Activated CD4-positive, alpha-beta T cell treated with anti-CD3 and anti-CD28 coated beads for 36 hours (primary cell): Measurements from ENCODE around the gene KCNJ8. TPM values are rescaled to one million over a fixed set of nuclear protein-coding genes. Genes with fewer than 3 reads are reported as not detected.
"Not testable (repeated sequence)": the region's sequence is repeated elsewhere in the genome, so short reads cannot be mapped to it uniquely, and the experiment has no call there.

ENCODE experiments used
- ATAC-seq: fragments of 200-7000 bp; cut with Tn5 transposase; one replicate; pipeline ENCODE4 v1.10.0; 2021; ENCODE audit warnings: mild to moderate bottlenecking, moderate library complexity
- CTCF ChIA-PET: fragments of 350-600 bp; sonication (Branson Sonifier 250); formaldehyde crosslinking; loops from one replicate; lab custom pipeline; 2021; ENCODE audit warnings: antibody characterized with exemption; lab: Charles Lee
- POLR2A ChIA-PET: fragments of 350-600 bp; sonication (Branson Sonifier 250); formaldehyde crosslinking; loops from one replicate; lab custom pipeline; 2021; ENCODE audit warnings: antibody characterized with exemption, inconsistent platforms; lab: Charles Lee
- DNase-seq: peaks from one replicate; pipeline ENCODE4 v3.0.0-alpha.2; 2020
- H3K27ac Mint-ChIP-seq: one replicate; pipeline ENCODE4 v1.8.0; 2021; ENCODE audit warnings: mixed read lengths
- H3K27me3 Mint-ChIP-seq: one replicate; pipeline ENCODE4 v1.8.0; 2021; ENCODE audit warnings: mixed read lengths
- H3K36me3 Mint-ChIP-seq: one replicate; pipeline ENCODE4 v1.8.0; 2021; ENCODE audit warnings: low read depth, mixed read lengths
- H3K4me1 Mint-ChIP-seq: one replicate; pipeline ENCODE4 v1.8.0; 2021; ENCODE audit warnings: mixed read lengths
- H3K4me3 Mint-ChIP-seq: one replicate; pipeline ENCODE4 v1.8.0; 2021; ENCODE audit warnings: mild to moderate bottlenecking, moderate library complexity, mixed read lengths
- H3K9me3 Mint-ChIP-seq: one replicate; pipeline ENCODE4 v1.8.0; 2021; ENCODE audit warnings: low read depth, mixed read lengths
- intact Hi-C, 2 experiments: fragments of 100-400 bp; cut with DNase I in 1 of 2; cut with micrococcal nuclease in 1 of 2; formaldehyde crosslinking; loops; one replicate each; pipeline versions ENCODE4 v1.14.2 to v1.15.1; 2022 to 2024; cut with DNase I, micrococcal nuclease
- total RNA-seq, 2 experiments: library from RNA; stranded (reverse); gene quantifications; one replicate each; pipeline ENCODE4 v1.2.3, GENCODE V29; 2021

KCNJ8 gene
- total RNA-seq, 2 experiments from 2014 or later: not detected

- CTCF ChIA-PET: no interaction called here
- intact Hi-C loops: no loop called here
- H3K9me3 Mint-ChIP-seq: peaks cover 3% of the 10 kb centered on the region
- H3K36me3 Mint-ChIP-seq: no peaks in the 10 kb centered on the region
- no peak overlapping the region for H3K4me3 Mint-ChIP-seq
- POLR2A ChIA-PET: no interaction called here
- ATAC-seq: no peak
- H3K4me1 Mint-ChIP-seq: no peaks in the 10 kb centered on the region
- H3K27ac Mint-ChIP-seq: no peak overlapping the region
- H3K27me3 Mint-ChIP-seq: no peaks in the 10 kb centered on the region
- no peak for DNase-seq
Observed at GRCh38 chr12:21809100-21809499, 34.6 kb upstream of the KCNJ8 start.

DNA sequence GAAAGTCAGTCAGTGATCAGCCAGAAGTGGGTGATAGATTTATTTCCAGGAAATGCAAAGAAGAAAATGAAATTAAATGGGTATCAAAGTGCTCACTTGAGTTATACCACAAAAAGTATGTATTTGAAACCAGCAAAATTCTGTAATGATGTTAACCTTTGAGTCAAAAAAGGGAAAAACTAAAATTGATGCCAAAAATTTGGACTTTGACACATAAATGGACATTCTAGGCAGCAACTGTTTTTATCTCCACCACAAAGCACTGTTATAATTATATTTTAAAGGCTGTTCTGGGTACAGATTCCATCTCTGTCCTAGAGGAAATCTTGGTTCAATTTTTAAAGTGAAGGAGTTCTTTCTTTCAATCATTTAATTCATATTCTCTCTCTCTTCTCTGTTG, 31.7 kb upstream of the KCNJ8 start:
- Mint-ChIP-seq H3K4me1 (no peaks in the 10 kb centered on the region), H3K9me3 (peaks cover 3% of the 10 kb centered on the region), H3K4me3 (no peak overlapping the region), H3K36me3 (no peaks in the 10 kb centered on the region), H3K27me3 (peaks cover 2% of the 10 kb centered on the region), H3K27ac (no peak overlapping the region)
- POLR2A ChIA-PET: no interaction called here
- intact Hi-C loops: no loop called here
- DNase-seq: no peak
- ATAC-seq: no peak
- CTCF ChIA-PET: no interaction called here

- intact Hi-C loops: no loop called here
- ATAC-seq (no peak), DNase-seq (no peak)
- ChIA-PET CTCF (interaction anchor here (0.8 to 1.4 kb wide), 2 partner anchors 102 to 104 kb away, joined by 3 read pairs; no protein-coding TSS in a partner anchor), POLR2A (no interaction called here)
- H3K27me3 Mint-ChIP-seq: peaks cover 2% of the 10 kb centered on the region
- H3K4me1 Mint-ChIP-seq: no peaks in the 10 kb centered on the region
- H3K4me3 Mint-ChIP-seq: no peak overlapping the region
- H3K9me3 Mint-ChIP-seq: no peaks in the 10 kb centered on the region
- no peak overlapping the region for H3K27ac Mint-ChIP-seq
- no peaks in the 10 kb centered on the region for H3K36me3 Mint-ChIP-seq
Observed at GRCh38 chr12:21801522-21802288, 27.2 kb upstream of the KCNJ8 start.

DNA sequence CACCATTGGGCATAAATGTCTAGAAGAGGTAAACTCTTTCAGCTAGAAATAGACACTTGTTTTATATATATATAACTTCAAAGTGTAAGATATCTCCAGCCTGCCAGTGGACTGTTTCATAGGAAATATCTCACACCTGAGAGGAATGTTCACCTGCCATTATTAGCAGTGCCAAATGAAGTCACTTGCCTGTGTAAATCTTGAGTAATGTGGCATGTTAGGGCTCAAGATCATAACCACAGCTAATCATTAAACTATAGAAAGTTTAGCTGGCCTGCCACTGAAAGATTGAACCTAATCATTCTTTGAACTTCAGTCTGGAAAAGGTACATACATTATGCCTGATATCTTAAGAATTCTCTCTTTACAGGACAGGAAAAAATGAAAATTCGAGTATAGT, 25.5 kb upstream of the KCNJ8 start:
- DNase-seq: no peak
- CTCF ChIA-PET: no interaction called here
- H3K9me3 Mint-ChIP-seq: no peaks in the 10 kb centered on the region
- intact Hi-C loops: no loop called here
- no peaks in the 10 kb centered on the region for H3K36me3 Mint-ChIP-seq
- POLR2A ChIA-PET: no interaction called here
- no peak for ATAC-seq
- H3K4me1 Mint-ChIP-seq: no peaks in the 10 kb centered on the region
- no peak overlapping the region for H3K27ac Mint-ChIP-seq
- peaks cover 2% of the 10 kb centered on the region for H3K27me3 Mint-ChIP-seq
- no peak overlapping the region for H3K4me3 Mint-ChIP-seq

GRCh38 chr12:21797539-21797938, 23.0 kb upstream of the KCNJ8 start:
- H3K4me1 Mint-ChIP-seq: no peaks in the 10 kb centered on the region
- ChIA-PET POLR2A (no interaction called here), CTCF (no interaction called here)
- H3K4me3 Mint-ChIP-seq: no peak overlapping the region
- no peaks in the 10 kb centered on the region for H3K36me3 Mint-ChIP-seq
- H3K27ac Mint-ChIP-seq: no peak overlapping the region
- ATAC-seq (no peak), DNase-seq (no peak)
- peaks cover 6% of the 10 kb centered on the region for H3K27me3 Mint-ChIP-seq
- peaks cover under 1% of the 10 kb centered on the region for H3K9me3 Mint-ChIP-seq
- intact Hi-C loops: no loop called here

- POLR2A ChIA-PET: no interaction called here
- peaks cover 10% of the 10 kb centered on the region for H3K27me3 Mint-ChIP-seq
- ATAC-seq (no peak), DNase-seq (no peak)
- H3K4me1 Mint-ChIP-seq: no peaks in the 10 kb centered on the region
- CTCF ChIA-PET: no interaction called here
- no peak overlapping the region for H3K27ac Mint-ChIP-seq
- no peak overlapping the region for H3K4me3 Mint-ChIP-seq
- H3K9me3 Mint-ChIP-seq: peaks cover 3% of the 10 kb centered on the region
- intact Hi-C loops: no loop called here
- no peaks in the 10 kb centered on the region for H3K36me3 Mint-ChIP-seq
Observed at GRCh38 chr12:21795648-21796328, 21.3 kb upstream of the KCNJ8 start.

- DNase-seq, H3K4me3 Mint-ChIP-seq, H3K4me1 Mint-ChIP-seq, H3K9me3 Mint-ChIP-seq, H3K27ac Mint-ChIP-seq, ATAC-seq, POLR2A ChIA-PET, H3K27me3 Mint-ChIP-seq, intact Hi-C loops, H3K36me3 Mint-ChIP-seq: not testable (repeated sequence)
- CTCF ChIA-PET: interaction anchor here (0.7 kb wide), 1 partner anchor 14 kb away, joined by 3 read pairs; no protein-coding TSS in a partner anchor
Observed at GRCh38 chr12:21794807-21795595, 20.5 kb upstream of the KCNJ8 start.

- ATAC-seq, H3K36me3 Mint-ChIP-seq, intact Hi-C loops, DNase-seq, H3K4me1 Mint-ChIP-seq, H3K9me3 Mint-ChIP-seq, H3K4me3 Mint-ChIP-seq, H3K27ac Mint-ChIP-seq, POLR2A ChIA-PET, CTCF ChIA-PET: not testable (repeated sequence)
- peaks cover 12% of the 10 kb centered on the region for H3K27me3 Mint-ChIP-seq
Observed at GRCh38 chr12:21789687-21790086, 15.2 kb upstream of the KCNJ8 start.

DNA sequence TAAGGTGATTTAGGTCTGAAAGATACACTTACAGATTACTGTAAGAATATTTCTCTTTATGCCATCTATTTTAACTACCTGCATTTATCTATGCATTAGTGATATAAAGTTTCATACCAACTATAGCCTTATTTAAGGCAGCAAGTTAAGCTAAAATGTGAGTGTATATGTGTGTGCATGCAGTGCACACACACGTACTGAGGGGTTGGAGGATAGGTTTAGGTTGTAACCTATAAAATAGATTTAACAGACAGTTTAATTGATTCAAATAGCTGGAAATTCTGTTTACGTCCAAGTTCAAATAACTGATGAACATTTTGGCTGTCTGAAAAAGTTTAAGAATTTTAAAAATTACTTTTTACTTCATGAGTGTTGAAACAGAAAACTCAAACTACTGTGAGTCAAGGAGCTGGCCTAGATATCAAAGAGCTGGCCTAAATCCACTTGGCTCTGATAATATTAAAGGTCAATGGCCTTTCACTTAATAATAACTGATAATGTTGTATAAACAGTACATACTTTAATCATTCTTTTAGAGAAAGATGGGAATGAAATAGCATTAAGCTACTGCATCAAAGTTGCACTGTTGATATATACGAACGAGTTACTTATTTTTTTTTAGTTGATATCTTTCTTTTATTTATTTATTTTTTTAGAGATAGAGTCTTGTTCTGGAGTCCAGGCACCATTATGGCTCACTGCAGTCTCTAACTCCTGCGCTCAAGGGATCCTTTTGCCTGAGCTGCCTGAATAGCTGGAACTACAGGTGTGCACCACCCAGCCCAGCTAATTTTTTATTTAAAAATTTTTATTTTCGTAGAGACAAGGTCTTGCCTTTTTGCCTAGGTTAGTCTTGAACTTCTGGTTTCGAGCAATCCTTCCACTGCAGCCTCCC, 13.8 kb upstream of the KCNJ8 start:
- no peak for ATAC-seq
- Mint-ChIP-seq H3K9me3 (peaks cover 5% of the 10 kb centered on the region), H3K27me3 (peaks cover 9% of the 10 kb centered on the region), H3K27ac (no peak overlapping the region), H3K4me3 (no peak overlapping the region), H3K4me1 (no peaks in the 10 kb centered on the region), H3K36me3 (no peaks in the 10 kb centered on the region)
- ChIA-PET CTCF (interaction anchor here (0.6 to 0.7 kb wide), 2 partner anchors 14 to 202 kb away, joined by 3 read pairs; no protein-coding TSS in a partner anchor), POLR2A (no interaction called here)
- DNase-seq: no peak
- intact Hi-C loops: no loop called here

- Mint-ChIP-seq H3K4me3 (no peak overlapping the region), H3K27me3 (peaks cover 3% of the 10 kb centered on the region), H3K27ac (no peak overlapping the region), H3K36me3 (no peaks in the 10 kb centered on the region), H3K4me1 (no peaks in the 10 kb centered on the region), H3K9me3 (peaks cover 2% of the 10 kb centered on the region)
- ChIA-PET CTCF (no interaction called here), POLR2A (no interaction called here)
- intact Hi-C loops: no loop called here
- no peak for DNase-seq
- no peak for ATAC-seq
Observed at GRCh38 chr12:21786041-21786531, 11.6 kb upstream of the KCNJ8 start.

- DNase-seq, H3K27ac Mint-ChIP-seq, H3K4me3 Mint-ChIP-seq, H3K36me3 Mint-ChIP-seq, CTCF ChIA-PET, H3K4me1 Mint-ChIP-seq, H3K9me3 Mint-ChIP-seq, intact Hi-C loops, POLR2A ChIA-PET, ATAC-seq: not testable (repeated sequence)
- peaks cover 10% of the 10 kb centered on the region for H3K27me3 Mint-ChIP-seq
Observed at GRCh38 chr12:21782723-21783122, 8.2 kb upstream of the KCNJ8 start.
